Central memory CD4-positive, alpha-beta T cell (primary cell): Measurements from ENCODE around the gene ITGA2B.
"Not testable (repeated sequence)": the region's sequence is repeated elsewhere in the genome, so short reads cannot be mapped to it uniquely, and the experiment has no call there.

Source experiments
- DNase-seq: peaks from one replicate; pipeline ENCODE4 v3.0.0; 2022

Gene ITGA2B

GRCh38 chr17:44390250-44390870, 911 bp upstream of the ITGA2B start:
- DNase-seq, result no peak

GRCh38 chr17:44389723-44390202, 314 bp upstream of the ITGA2B start:
- DNase-seq, result no peak

GRCh38 chr17:44387804-44388203, 1.6 kb downstream of the ITGA2B start:
- DNase-seq, result no peak

GRCh38 chr17:44386182-44386525, 3.3 kb downstream of the ITGA2B start:
- no peak for DNase-seq

- peak; percentile 72 for DNase-seq
These were observed 3.9 kb downstream of the ITGA2B start for GRCh38 chr17:44385287-44386181.

GRCh38 chr17:44384823-44385286, 4.6 kb downstream of the ITGA2B start:
- no peak for DNase-seq

GRCh38 chr17:44384281-44384822, 5.1 kb downstream of the ITGA2B start:
- DNase-seq, result no peak

- DNase-seq, result no peak
These were observed 5.6 kb downstream of the ITGA2B start for GRCh38 chr17:44383861-44384260.

- no peak for DNase-seq
These were observed 6.1 kb downstream of the ITGA2B start for GRCh38 chr17:44383363-44383762.

GRCh38 chr17:44382917-44383316, 6.5 kb downstream of the ITGA2B start:
- no peak for DNase-seq

GRCh38 chr17:44381810-44382305, 7.6 kb downstream of the ITGA2B start:
- no peak for DNase-seq

- no peak for DNase-seq
These were observed 8.7 kb downstream of the ITGA2B start for GRCh38 chr17:44380767-44381166.

GRCh38 chr17:44379887-44380286, 9.6 kb downstream of the ITGA2B start:
- DNase-seq, result no peak

GRCh38 chr17:44378171-44378705, 11.2 kb downstream of the ITGA2B start:
- no peak for DNase-seq

GRCh38 chr17:44376779-44377178, 12.7 kb downstream of the ITGA2B start:
- DNase-seq, result no peak

- no peak for DNase-seq
These were observed 13.3 kb downstream of the ITGA2B start for GRCh38 chr17:44376124-44376523.

- DNase-seq, result no peak
These were observed 14.0 kb downstream of the ITGA2B start for GRCh38 chr17:44375196-44376017.

- DNase-seq, result no peak
These were observed 14.9 kb downstream of the ITGA2B start for GRCh38 chr17:44374306-44375195.

- no peak for DNase-seq
These were observed 17.4 kb downstream of the ITGA2B start for GRCh38 chr17:44372036-44372435.

- DNase-seq, result not testable (repeated sequence)
These were observed 19.9 kb downstream of the ITGA2B start for GRCh38 chr17:44369414-44370023.
